ENCODE measurements around the gene RNF212. TPM values are rescaled to one million over a fixed set of nuclear protein-coding genes. Genes with fewer than 3 reads are reported as not detected.

Gene RNF212
- total RNA-seq, 1 experiment from 2014 or later: 2.4 TPM

GRCh38 chr4:1036095-1036494, 77.3 kb downstream of the RNF212 start:
- Histone ChIP-seq H3K4me1 (ENCODE audit: insufficient read depth, low read length, poor library complexity, severe bottlenecking) (peaks cover under 1% of the 10 kb centered on the region), H3K36me3 (ENCODE audit: insufficient read depth, low read length, poor library complexity, severe bottlenecking) (no peaks in the 10 kb centered on the region), H3K9me3 (ENCODE audit: low read depth, low read length, poor library complexity, severe bottlenecking) (no peaks in the 10 kb centered on the region), H3K27me3 (replicated peaks; ENCODE audit: insufficient read depth, low read depth, low read length, poor library complexity) (no peaks in the 10 kb centered on the region), H3K4me3 (ENCODE audit: low read depth, low read length, poor library complexity, severe bottlenecking) (no peak overlapping the region), H3K27ac (ENCODE audit: low read depth, low read length, poor library complexity, severe bottlenecking) (no peak overlapping the region)
- ChIA-PET POLR2A (ENCODE audit: low non-redundant PET) (no interaction called here), CTCF (no interaction called here)
- no peak for DNase-seq (ENCODE audit: low spot score)
- BruUV-seq (replicated peaks): no TSS peak
- TF ChIP-seq CTCF (conservative IDR thresholded peaks at IDR 0.05; ENCODE audit: low read depth, low read length) (no peak), EZH2 (IDR thresholded peaks at IDR 0.05; ENCODE audit: borderline replicate concordance, low read depth, low read length, poor library complexity, severe bottlenecking) (no peak)
- intact Hi-C loops (cut with micrococcal nuclease; ENCODE audit: unreplicated experiment): no loop called here

- intact Hi-C loops (cut with micrococcal nuclease; ENCODE audit: unreplicated experiment): no loop called here
Observed at GRCh38 chr4:1035510-1035909, 77.9 kb downstream of the RNF212 start.

GRCh38 chr4:1033840-1034551, 79.4 kb downstream of the RNF212 start:
- DNase-seq (ENCODE audit: low spot score): no peak
- Histone ChIP-seq H3K4me1 (ENCODE audit: insufficient read depth, low read length, poor library complexity, severe bottlenecking) (peaks cover 15% of the 10 kb centered on the region), H3K36me3 (ENCODE audit: insufficient read depth, low read length, poor library complexity, severe bottlenecking) (no peaks in the 10 kb centered on the region), H3K9me3 (ENCODE audit: low read depth, low read length, poor library complexity, severe bottlenecking) (no peaks in the 10 kb centered on the region), H3K27ac (ENCODE audit: low read depth, low read length, poor library complexity, severe bottlenecking) (no peak overlapping the region), H3K27me3 (replicated peaks; ENCODE audit: insufficient read depth, low read depth, low read length, poor library complexity) (no peaks in the 10 kb centered on the region), H3K4me3 (ENCODE audit: low read depth, low read length, poor library complexity, severe bottlenecking) (no peak overlapping the region)
- intact Hi-C loops (cut with micrococcal nuclease; ENCODE audit: unreplicated experiment): no loop called here
- POLR2A ChIA-PET (ENCODE audit: low non-redundant PET): no interaction called here
- no TSS peak for BruUV-seq (replicated peaks)
- CTCF ChIA-PET: no interaction called here
- no peak for TF ChIP-seq EZH2 (IDR thresholded peaks at IDR 0.05; ENCODE audit: borderline replicate concordance, low read depth, low read length, poor library complexity, severe bottlenecking)
- no peak for TF ChIP-seq CTCF (conservative IDR thresholded peaks at IDR 0.05; ENCODE audit: low read depth, low read length)

More at GRCh38 chr4:1035510-1035909, 77.9 kb downstream of the RNF212 start:
- Histone ChIP-seq H3K9me3 (ENCODE audit: low read depth, low read length, poor library complexity, severe bottlenecking) (no peaks in the 10 kb centered on the region), H3K4me1 (ENCODE audit: insufficient read depth, low read length, poor library complexity, severe bottlenecking) (peaks cover 7% of the 10 kb centered on the region), H3K27ac (ENCODE audit: low read depth, low read length, poor library complexity, severe bottlenecking) (no peak overlapping the region), H3K27me3 (replicated peaks; ENCODE audit: insufficient read depth, low read depth, low read length, poor library complexity) (no peaks in the 10 kb centered on the region), H3K4me3 (ENCODE audit: low read depth, low read length, poor library complexity, severe bottlenecking) (no peak overlapping the region), H3K36me3 (ENCODE audit: insufficient read depth, low read length, poor library complexity, severe bottlenecking) (no peaks in the 10 kb centered on the region)
- POLR2A ChIA-PET (ENCODE audit: low non-redundant PET): no interaction called here
- no TSS peak for BruUV-seq (replicated peaks)
- no peak for TF ChIP-seq CTCF (conservative IDR thresholded peaks at IDR 0.05; ENCODE audit: low read depth, low read length)
- no peak for TF ChIP-seq EZH2 (IDR thresholded peaks at IDR 0.05; ENCODE audit: borderline replicate concordance, low read depth, low read length, poor library complexity, severe bottlenecking)
- CTCF ChIA-PET: no interaction called here
- no peak for DNase-seq (ENCODE audit: low spot score)
